ENCODE results near the gene CNTNAP2.
"Not testable (repeated sequence)": the region's sequence is repeated elsewhere in the genome, so short reads cannot be mapped to it uniquely, and the experiment has no call there.

GRCh38 chr7:148430690-148431089, 2314.1 kb downstream of the CNTNAP2 start:
- TF ChIP-seq CTCF (IDR thresholded peaks at IDR 0.05); SIN3A (IDR thresholded peaks at IDR 0.05; ENCODE audit: borderline replicate concordance, insufficient read depth, low read depth, low read length); REST (IDR thresholded peaks at IDR 0.05; ENCODE audit: insufficient read depth in 1 of 2, low read depth in 2 of 2, low read length in 1 of 2): not testable (repeated sequence)
